T-cell (primary cell): ENCODE measurements around the gene C1orf141. TPM values are rescaled to one million over a fixed set of nuclear protein-coding genes. Genes with fewer than 3 reads are reported as not detected.

Source experiments
- ATAC-seq, 4 experiments: fragments of 200-7000 bp in 3 of 4; fragments of 150-1000 bp in 1 of 4; cut with Tn5 transposase; replicated peaks in 1 of 4; 1 replicate in 3 of 4; 2 replicates in 1 of 4; pipeline ENCODE4 v1.10.0; 2021; ENCODE audit warnings: moderate library complexity in 3 of 4, mild to moderate bottlenecking in 2 of 4, moderate number of reproducible peaks in 1 of 4
- CTCF ChIA-PET, 2 donors: fragments of 300-600 bp; sonication (Branson Sonifier 250); formaldehyde crosslinking; loops; one replicate each; lab custom pipeline; 2022; ENCODE audit warnings: antibody characterized with exemption in 2 of 2; lab: Charles Lee
- POLR2A ChIA-PET, 2 donors: fragments of 300-600 bp; sonication (Branson Sonifier 250); formaldehyde crosslinking; loops; one replicate each; lab custom pipeline; 2022; ENCODE audit warnings: antibody characterized with exemption in 2 of 2; lab: Charles Lee
- DNase-seq, 35 experiments: peaks; one replicate each; pipeline versions ENCODE4 v3.0.0 to v3.0.0-alpha.2; 2013 to 2023
- H3K27ac ChIP-seq: one replicate; pipeline ENCODE4 v1.5.1; 2013; ENCODE audit warnings: low read length
- H3K27me3 ChIP-seq, 2 experiments: replicated peaks in 1 of 2; 1 replicate in 1 of 2; 2 replicates in 1 of 2; pipeline versions ENCODE4 v1.6.1 to v1.7.0; 2013; ENCODE audit warnings: low read length in 1 of 2, mixed read lengths in 1 of 2; ENCODE audit not compliant: control insufficient read depth in 2 of 2, insufficient read depth in 2 of 2; ENCODE audit errors: extremely low read depth in 1 of 2
- H3K36me3 ChIP-seq, 2 donors: 1 replicate in 1 of 2; 2 replicates in 1 of 2; pipeline versions ENCODE4 v1.6.1 to v1.7.0; 2013; ENCODE audit warnings: low read length in 1 of 2; ENCODE audit not compliant: control insufficient read depth in 2 of 2, insufficient read depth in 1 of 2; ENCODE audit errors: extremely low read depth in 1 of 2
- H3K4me1 ChIP-seq, 2 experiments: 1 replicate in 1 of 2; 2 replicates in 1 of 2; pipeline versions ENCODE4 v1.6.1 to v1.7.0; 2013; ENCODE audit warnings: low read length in 2 of 2, mixed read lengths in 1 of 2; ENCODE audit not compliant: insufficient read depth in 2 of 2, control insufficient read depth in 1 of 2; ENCODE audit errors: extremely low read depth in 1 of 2
- H3K4me3 ChIP-seq, 2 donors: 1 replicate in 1 of 2; 2 replicates in 1 of 2; pipeline versions ENCODE4 v1.5.1 to v1.7.0; 2013; ENCODE audit warnings: mild to moderate bottlenecking in 2 of 2, low read length in 1 of 2, moderate library complexity in 1 of 2; ENCODE audit not compliant: control insufficient read depth in 1 of 2; ENCODE audit errors: extremely low read depth in 1 of 2
- H3K9me3 ChIP-seq: 2 replicates; pipeline ENCODE4 v1.7.0; 2013
- H3K27ac Mint-ChIP-seq, 2 donors: one replicate each; pipeline ENCODE4 v1.8.0; 2020 to 2021; ENCODE audit warnings: mild to moderate bottlenecking in 2 of 2, mixed read lengths in 2 of 2
- H3K27me3 Mint-ChIP-seq, 2 donors: one replicate each; pipeline ENCODE4 v1.8.0; 2021 to 2022; ENCODE audit warnings: mixed read lengths in 2 of 2
- H3K36me3 Mint-ChIP-seq: one replicate; pipeline ENCODE4 v1.8.0; 2021; ENCODE audit warnings: mixed read lengths
- H3K4me1 Mint-ChIP-seq, 3 donors: one replicate each; pipeline ENCODE4 v1.8.0; 2020 to 2022; ENCODE audit warnings: mixed read lengths in 3 of 3, mild to moderate bottlenecking in 1 of 3
- H3K4me3 Mint-ChIP-seq, 3 donors: one replicate each; pipeline ENCODE4 v1.8.0; 2020 to 2022; ENCODE audit warnings: mild to moderate bottlenecking in 3 of 3, mixed read lengths in 3 of 3, moderate library complexity in 3 of 3
- H3K9me3 Mint-ChIP-seq, 3 donors: one replicate each; pipeline ENCODE4 v1.8.0; 2020 to 2022; ENCODE audit warnings: mixed read lengths in 3 of 3
- WGBS: methylation state at CpG from one replicate; pipeline ENCODE4 v1.1.5; 2013; ENCODE audit warnings: missing lambda C conversion rate; ENCODE audit not compliant: insufficient coverage; 5-methylcytosine and 5-hydroxymethylcytosine counted together
- total RNA-seq, 35 experiments: library from RNA in 6 of 35; stranded (reverse) in 6 of 35; fragments of 120-200 nt in 1 of 35; gene quantifications; one replicate each; pipeline versions ENCODE4 v1.2.1 to v1.2.4 and lab custom pipeline; 2013 to 2026

The C1orf141 gene
- total RNA-seq, 5 donors from 2014 or later (not counting 1 experiment from before 2014, with no cell fraction given): not detected

GRCh38 chr1:67162954-67163353 lies 28.2 kb upstream of the C1orf141 start:
- Mint-ChIP-seq H3K4me3 (no peak overlapping the region), H3K36me3 (no peaks in the 10 kb centered on the region), H3K9me3 (peaks cover 0 to 5% (median 0%) of the 10 kb centered on the region in 3 donors), H3K27me3 (peaks cover 4 to 14% of the 10 kb centered on the region in 2 donors), H3K27ac (no peak overlapping the region), H3K4me1 (peaks cover 12 to 31% (median 24%) of the 10 kb centered on the region in 3 donors)
- H3K27ac ChIP-seq: no peak overlapping the region
- ChIA-PET POLR2A (interaction anchor here (0.8 to 1.0 kb wide), 2 partner anchors 9 to 17 kb away, joined by 3 to 5 read pairs; no protein-coding TSS in a partner anchor), CTCF (interaction anchor here (0.7 to 2.9 kb wide), 7 partner anchors 9 to 339 kb away, joined by 3 to 13 read pairs (median 4); no protein-coding TSS in a partner anchor)
- H3K27me3 ChIP-seq: peaks cover 0 to 3% of the 10 kb centered on the region in 2 experiments
- ATAC-seq: peak; percentile 18 to 59 (median 36)
- no peaks in the 10 kb centered on the region for H3K36me3 ChIP-seq
- WGBS: no CpG with 5 or more reads among the region's 2 CpGs
- H3K9me3 ChIP-seq: no peaks in the 10 kb centered on the region
- DNase-seq: peak in 1 of 35 experiments; percentile 17
- H3K4me3 ChIP-seq: no peak overlapping the region
- H3K4me1 ChIP-seq: no peaks in the 10 kb centered on the region

GRCh38 chr1:67159233-67159632 lies 24.5 kb upstream of the C1orf141 start:
- DNase-seq (no peak), ATAC-seq (no peak)
- Mint-ChIP-seq H3K27me3 (peaks cover 6 to 12% of the 10 kb centered on the region in 2 donors), H3K36me3 (no peaks in the 10 kb centered on the region), H3K4me1 (peaks cover 12 to 17% (median 17%) of the 10 kb centered on the region in 3 donors), H3K9me3 (peaks cover 0 to 3% (median 0%) of the 10 kb centered on the region in 3 donors), H3K27ac (no peak overlapping the region), H3K4me3 (no peak overlapping the region)
- H3K36me3 ChIP-seq: no peaks in the 10 kb centered on the region
- H3K9me3 ChIP-seq: no peaks in the 10 kb centered on the region
- CTCF ChIA-PET: no interaction called here
- 80% methylated on average over 1 of the region's 2 CpGs for WGBS
- no peak overlapping the region for H3K27ac ChIP-seq
- H3K4me1 ChIP-seq: no peaks in the 10 kb centered on the region
- H3K27me3 ChIP-seq: peaks cover 0 to 7% of the 10 kb centered on the region in 2 experiments
- H3K4me3 ChIP-seq: no peak overlapping the region
- POLR2A ChIA-PET: no interaction called here

DNA sequence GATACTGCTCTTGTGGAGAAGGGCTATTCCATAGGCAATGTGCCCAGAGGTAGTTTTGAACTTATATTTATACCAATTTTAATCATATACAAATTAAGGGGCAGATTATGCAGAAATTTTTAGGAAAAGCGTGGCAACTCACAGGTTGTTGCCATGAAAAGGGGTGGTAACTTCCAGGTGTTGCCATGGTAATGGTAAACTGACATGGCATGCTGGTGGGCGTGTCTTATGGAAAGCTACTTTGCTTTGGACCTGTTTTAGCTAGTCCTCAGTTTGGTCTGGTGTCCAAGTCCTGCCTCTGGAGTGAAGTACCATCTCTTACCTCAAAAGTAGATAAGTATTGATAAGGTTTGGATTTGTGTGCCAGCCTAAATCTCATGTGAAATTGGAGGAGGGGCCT lies 23.6 kb upstream of the C1orf141 start:
- WGBS: no CpG with 5 or more reads among the region's 2 CpGs
- H3K4me3 ChIP-seq: no peak overlapping the region
- Mint-ChIP-seq H3K9me3 (peaks cover 0 to 3% (median 0%) of the 10 kb centered on the region in 3 donors), H3K4me3 (no peak overlapping the region), H3K27me3 (peaks cover 6 to 10% of the 10 kb centered on the region in 2 donors), H3K36me3 (no peaks in the 10 kb centered on the region), H3K4me1 (peaks cover 12 to 13% (median 12%) of the 10 kb centered on the region in 3 donors), H3K27ac (no peak overlapping the region)
- DNase-seq (no peak), ATAC-seq (no peak)
- H3K27ac ChIP-seq: no peak overlapping the region
- H3K36me3 ChIP-seq: no peaks in the 10 kb centered on the region
- no peaks in the 10 kb centered on the region for H3K4me1 ChIP-seq
- no peaks in the 10 kb centered on the region for H3K9me3 ChIP-seq
- ChIA-PET POLR2A (interaction anchor here in 1 of 2 donors (0.7 kb wide), 1 partner anchor 368 kb away, joined by 3 read pairs; no protein-coding TSS in a partner anchor), CTCF (interaction anchor here in 1 of 2 donors (1.1 kb wide), 1 partner anchor 53 kb away, joined by 4 read pairs; no protein-coding TSS in a partner anchor)
- H3K27me3 ChIP-seq: peaks cover 0 to 7% of the 10 kb centered on the region in 2 experiments

- DNase-seq (no peak), ATAC-seq (no peak)
- no CpG with 5 or more reads among the region's 4 CpGs for WGBS
- ChIA-PET POLR2A (no interaction called here), CTCF (interaction anchor here (0.6 to 8.0 kb wide), 4 partner anchors 11 to 62 kb away, joined by 3 to 131 read pairs (median 6); no protein-coding TSS in a partner anchor)
- no peaks in the 10 kb centered on the region for H3K27me3 ChIP-seq
- H3K9me3 ChIP-seq: no peaks in the 10 kb centered on the region
- peaks cover 0 to 5% of the 10 kb centered on the region in 2 donors for H3K27me3 Mint-ChIP-seq
- H3K36me3 Mint-ChIP-seq: no peaks in the 10 kb centered on the region
- peaks cover 2 to 11% of the 10 kb centered on the region in 2 experiments for H3K4me1 ChIP-seq
- H3K27ac Mint-ChIP-seq: no peak overlapping the region
- H3K27ac ChIP-seq: no peak overlapping the region
- no peaks in the 10 kb centered on the region for H3K36me3 ChIP-seq
- no peak overlapping the region for H3K4me3 Mint-ChIP-seq
- peaks cover 18 to 19% (median 18%) of the 10 kb centered on the region in 3 donors for H3K4me1 Mint-ChIP-seq
- H3K4me3 ChIP-seq: no peak overlapping the region
- H3K9me3 Mint-ChIP-seq: peaks cover 0 to 3% (median 0%) of the 10 kb centered on the region in 3 donors
These were observed 16.2 kb upstream of the C1orf141 start for GRCh38 chr1:67150931-67151330.

- Histone ChIP-seq H3K9me3 (no peaks in the 10 kb centered on the region), H3K36me3 (no peaks in the 10 kb centered on the region), H3K27me3 (no peaks in the 10 kb centered on the region), H3K4me1 (peaks cover 6 to 14% of the 10 kb centered on the region in 2 experiments), H3K4me3 (no peak overlapping the region), H3K27ac (no peak overlapping the region)
- peaks cover 26 to 30% (median 27%) of the 10 kb centered on the region in 3 donors for H3K4me1 Mint-ChIP-seq
- H3K27ac Mint-ChIP-seq: no peak overlapping the region
- POLR2A ChIA-PET: interaction anchor here in 1 of 2 donors (0.5 kb wide), 1 partner anchor 22 kb away, joined by 4 read pairs; no protein-coding TSS in a partner anchor
- peaks cover 0 to 5% of the 10 kb centered on the region in 2 donors for H3K27me3 Mint-ChIP-seq
- ATAC-seq: peak; percentile 83 to 98 (median 88)
- H3K4me3 Mint-ChIP-seq: no peak overlapping the region
- DNase-seq: peak; percentile 41 to 79 (median 58)
- WGBS: 25% methylated on average over 5 of the region's 9 CpGs
- CTCF ChIA-PET: interaction anchor here (0.5 to 8.0 kb wide), 41 partner anchors 13 to 417 kb away, joined by 3 to 131 read pairs (median 4); partner anchors contain the start of gene SLC35D1 (in 1 of the 2)
- no peaks in the 10 kb centered on the region for H3K9me3 Mint-ChIP-seq
- H3K36me3 Mint-ChIP-seq: no peaks in the 10 kb centered on the region
These were observed 14.5 kb upstream of the C1orf141 start for GRCh38 chr1:67149179-67149770.

- Mint-ChIP-seq H3K27me3 (peaks cover 0 to 2% of the 10 kb centered on the region in 2 donors), H3K9me3 (no peaks in the 10 kb centered on the region), H3K4me1 (peaks cover 32 to 36% (median 32%) of the 10 kb centered on the region in 3 donors), H3K36me3 (no peaks in the 10 kb centered on the region), H3K27ac (no peak overlapping the region), H3K4me3 (no peak overlapping the region)
- DNase-seq (no peak), ATAC-seq (peak; percentile 11 to 59 (median 33))
- ChIA-PET POLR2A (no interaction called here), CTCF (interaction anchor here (0.6 to 8.0 kb wide), 39 partner anchors 12 to 609 kb away, joined by 3 to 131 read pairs (median 5); partner anchors contain the start of gene SLC35D1 (in 1 of the 2))
- no peak overlapping the region for H3K27ac ChIP-seq
- H3K36me3 ChIP-seq: no peaks in the 10 kb centered on the region
- H3K4me1 ChIP-seq: peaks cover 12 to 14% of the 10 kb centered on the region in 2 experiments
- 58% methylated on average over 2 of the region's 6 CpGs for WGBS
- no peaks in the 10 kb centered on the region for H3K27me3 ChIP-seq
- H3K9me3 ChIP-seq: no peaks in the 10 kb centered on the region
- no peak overlapping the region for H3K4me3 ChIP-seq
These were observed 13.9 kb upstream of the C1orf141 start for GRCh38 chr1:67148516-67149178.
